Suprapubic skin (tissue), 4 donors: ENCODE results near the gene KCNN4.

Experiments used
- EP300 ChIP-seq: sonication (generic); formaldehyde crosslinking; IDR thresholded peaks from one replicate; pipeline ENCODE4 v1.6.1; 2017; ENCODE audit warnings: antibody characterized with exemption
- POLR2A ChIP-seq, 2 donors: fragments of 450-650 bp; IDR thresholded peaks; one replicate each; pipeline ENCODE4 v1.6.1; 2017; ENCODE audit warnings: antibody characterized with exemption in 2 of 2, mild to moderate bottlenecking in 2 of 2, moderate library complexity in 2 of 2
- POLR2AphosphoS5 ChIP-seq, 3 donors: sonication (generic); formaldehyde crosslinking; IDR thresholded peaks; one replicate each; pipeline ENCODE4 v1.6.1; 2017; ENCODE audit warnings: antibody characterized with exemption in 3 of 3
- TF ChIP-seq, protein P1 (sequence below), 2 donors: fragments of 200-600 bp in 1 of 2; fragments of 450-650 bp in 1 of 2; sonication (generic) in 1 of 2; IDR thresholded peaks; one replicate each; pipeline ENCODE4 v1.5.1; 2016 to 2019; ENCODE audit warnings: antibody characterized with exemption in 2 of 2, mild to moderate bottlenecking in 1 of 2, moderate library complexity in 1 of 2

DNA sequence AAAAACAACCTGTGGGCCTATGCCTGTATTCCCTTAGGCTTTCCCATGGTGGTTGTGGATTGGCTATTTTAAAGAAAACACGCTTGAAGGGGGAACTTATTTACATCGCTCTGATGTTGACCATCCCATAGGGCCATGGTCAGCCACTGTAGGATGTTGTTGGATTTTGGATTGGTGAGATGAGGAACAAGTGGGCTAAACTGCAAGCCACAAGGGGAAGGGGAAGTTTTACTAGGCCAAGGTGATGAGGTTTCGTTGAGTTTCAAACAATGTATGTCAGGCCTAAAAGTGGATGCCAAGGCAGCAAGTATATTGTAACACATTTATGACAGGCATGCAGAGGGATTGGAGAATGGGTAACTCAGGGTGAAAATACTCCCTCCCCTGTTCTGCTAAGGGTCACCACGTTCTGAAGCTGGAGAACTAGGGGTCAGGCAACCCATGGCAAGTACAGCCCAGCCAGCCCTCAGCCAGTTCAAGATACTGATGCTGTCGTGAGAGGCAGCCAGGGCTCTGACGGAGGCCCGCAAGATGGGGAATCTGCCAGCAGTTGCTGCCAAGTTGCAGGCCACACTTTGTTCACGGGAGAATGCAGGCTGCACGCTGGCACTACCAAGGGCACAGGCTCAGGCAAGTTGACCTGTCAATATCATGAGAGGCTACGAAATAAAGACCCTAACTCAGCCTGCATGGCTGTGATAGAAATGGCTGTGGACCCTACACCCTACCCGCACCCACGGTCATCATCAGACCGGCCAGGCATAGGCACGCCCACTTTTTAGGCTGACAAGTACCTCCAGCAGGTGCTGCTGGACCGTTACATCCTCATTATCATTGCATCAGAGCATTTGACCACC, 53.8 kb downstream of the KCNN4 start:
- TF ChIP-seq POLR2A (IDR thresholded peaks at IDR 0.05) (no peak), POLR2AphosphoS5 (IDR thresholded peaks at IDR 0.05) (no peak), EP300 (no peak)
- TF ChIP-seq, protein P1, sequence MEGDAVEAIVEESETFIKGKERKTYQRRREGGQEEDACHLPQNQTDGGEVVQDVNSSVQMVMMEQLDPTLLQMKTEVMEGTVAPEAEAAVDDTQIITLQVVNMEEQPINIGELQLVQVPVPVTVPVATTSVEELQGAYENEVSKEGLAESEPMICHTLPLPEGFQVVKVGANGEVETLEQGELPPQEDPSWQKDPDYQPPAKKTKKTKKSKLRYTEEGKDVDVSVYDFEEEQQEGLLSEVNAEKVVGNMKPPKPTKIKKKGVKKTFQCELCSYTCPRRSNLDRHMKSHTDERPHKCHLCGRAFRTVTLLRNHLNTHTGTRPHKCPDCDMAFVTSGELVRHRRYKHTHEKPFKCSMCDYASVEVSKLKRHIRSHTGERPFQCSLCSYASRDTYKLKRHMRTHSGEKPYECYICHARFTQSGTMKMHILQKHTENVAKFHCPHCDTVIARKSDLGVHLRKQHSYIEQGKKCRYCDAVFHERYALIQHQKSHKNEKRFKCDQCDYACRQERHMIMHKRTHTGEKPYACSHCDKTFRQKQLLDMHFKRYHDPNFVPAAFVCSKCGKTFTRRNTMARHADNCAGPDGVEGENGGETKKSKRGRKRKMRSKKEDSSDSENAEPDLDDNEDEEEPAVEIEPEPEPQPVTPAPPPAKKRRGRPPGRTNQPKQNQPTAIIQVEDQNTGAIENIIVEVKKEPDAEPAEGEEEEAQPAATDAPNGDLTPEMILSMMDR (IDR thresholded peaks at IDR 0.05) = no peak
